Stimulated activated CD8-positive, alpha-beta memory T cell treated with anti-CD3 and anti-CD28 coated beads, Interleukin-15, amount 100 ng/mL, for 24 hours (primary cell): ENCODE measurements around the gene TMEM14C.

Experiments used
- DNase-seq: peaks from one replicate; pipeline ENCODE4 v3.0.0-alpha.2; 2020; ENCODE audit warnings: low read depth

The TMEM14C gene

GRCh38 chr6:10763006-10763405, 40.1 kb downstream of the TMEM14C start:
- no peak for DNase-seq

- DNase-seq, result no peak
These were observed 46.5 kb downstream of the TMEM14C start for GRCh38 chr6:10769419-10769818.

- DNase-seq, result no peak
These were observed 48.6 kb downstream of the TMEM14C start for GRCh38 chr6:10771371-10771894.

GRCh38 chr6:10778230-10778629, 55.4 kb downstream of the TMEM14C start:
- no peak for DNase-seq

- no peak for DNase-seq
These were observed 56.2 kb downstream of the TMEM14C start for GRCh38 chr6:10779076-10779475.
